ENCODE measurements around the gene GPR65.

Gene GPR65

GRCh38 chr14:87971010-87971409 lies 33.9 kb upstream of the GPR65 start:
- in situ Hi-C loops (cut with HindIII; ENCODE audit: low sequenced_read_pairs): no loop called here
- no peak overlapping the region for H3K4me3 ChIP-seq (ENCODE audit: low read depth, low read length)
- TF ChIP-seq CTCF (IDR thresholded peaks at IDR 0.05; ENCODE audit: low read depth, low read length, missing control alignments): no peak
- DNase-seq (ENCODE audit: low read depth): no peak

- in situ Hi-C loops (cut with HindIII; ENCODE audit: low sequenced_read_pairs): no loop called here
- no peak for TF ChIP-seq CTCF (IDR thresholded peaks at IDR 0.05; ENCODE audit: low read depth, low read length, missing control alignments)
- H3K4me3 ChIP-seq (ENCODE audit: low read depth, low read length): no peak overlapping the region
- DNase-seq (ENCODE audit: low read depth): no peak
Observed at GRCh38 chr14:87975636-87976035, 29.3 kb upstream of the GPR65 start.

DNA sequence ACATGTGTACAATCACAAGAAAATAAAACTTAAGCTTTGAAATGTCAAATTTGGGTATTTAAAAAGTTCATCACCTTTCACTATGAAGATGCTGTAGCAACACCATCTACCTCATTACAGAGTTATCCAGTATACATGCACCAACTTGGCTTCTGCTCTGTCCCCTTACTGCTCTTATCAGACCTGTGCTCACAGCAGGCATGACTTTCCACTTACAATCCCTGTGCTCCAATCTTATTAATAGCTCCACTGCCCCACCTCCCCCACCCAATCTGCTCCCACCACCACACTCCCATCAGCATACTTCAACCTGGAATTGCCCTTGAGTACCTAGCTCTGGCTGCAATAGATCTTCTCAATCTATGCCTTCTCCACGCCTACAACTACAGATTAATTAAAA lies 25.2 kb upstream of the GPR65 start:
- DNase-seq (ENCODE audit: low read depth): no peak
- TF ChIP-seq CTCF (IDR thresholded peaks at IDR 0.05; ENCODE audit: low read depth, low read length, missing control alignments): no peak
- no peak overlapping the region for H3K4me3 ChIP-seq (ENCODE audit: low read depth, low read length)
- in situ Hi-C loops (cut with HindIII; ENCODE audit: low sequenced_read_pairs): no loop called here

GRCh38 chr14:87989221-87989955 lies 15.5 kb upstream of the GPR65 start:
- no peak for DNase-seq (ENCODE audit: low read depth)
- in situ Hi-C loops (cut with HindIII; ENCODE audit: low sequenced_read_pairs): no loop called here
- TF ChIP-seq CTCF (IDR thresholded peaks at IDR 0.05; ENCODE audit: low read depth, low read length, missing control alignments): no peak
- H3K4me3 ChIP-seq (ENCODE audit: low read depth, low read length): no peak overlapping the region

- no peak for DNase-seq (ENCODE audit: low read depth)
- no peak for TF ChIP-seq CTCF (IDR thresholded peaks at IDR 0.05; ENCODE audit: low read depth, low read length, missing control alignments)
- in situ Hi-C loops (cut with HindIII; ENCODE audit: low sequenced_read_pairs): no loop called here
- no peak overlapping the region for H3K4me3 ChIP-seq (ENCODE audit: low read depth, low read length)
Observed at GRCh38 chr14:87989956-87990299, 15.0 kb upstream of the GPR65 start.

GRCh38 chr14:87990682-87991081 lies 14.3 kb upstream of the GPR65 start:
- in situ Hi-C loops (cut with HindIII; ENCODE audit: low sequenced_read_pairs): no loop called here
- no peak overlapping the region for H3K4me3 ChIP-seq (ENCODE audit: low read depth, low read length)
- no peak for DNase-seq (ENCODE audit: low read depth)
- TF ChIP-seq CTCF (IDR thresholded peaks at IDR 0.05; ENCODE audit: low read depth, low read length, missing control alignments): no peak

Measured in astrocyte of the cerebellum (primary cell).